Activated effector memory CD4-positive, alpha-beta T cell treated with Interleukin-2 at 50 U/mL for 16 hours (primary cell): Measurements from ENCODE around the gene GNB2.
"Not testable (repeated sequence)": the region's sequence is repeated elsewhere in the genome, so short reads cannot be mapped to it uniquely, and the experiment has no call there.

ENCODE experiments used
- DNase-seq: peaks from one replicate; pipeline ENCODE4 v3.0.0-alpha.2; 2020

The GNB2 gene

GRCh38 chr7:100673302-100673941 is at the start of gene GNB2:
Gene GNB2, plus strand, starts transcription at chr7:100673740. Its CDS starts 2,526 bp downstream, at chr7:100676266.
- peak; percentile 98 for DNase-seq

GRCh38 chr7:100623951-100624824 is 49.4 kb upstream of the GNB2 start:
- DNase-seq, result no peak

- no peak for DNase-seq
Measured at GRCh38 chr7:100626055-100626454, 47.5 kb upstream of the GNB2 start.

GRCh38 chr7:100626530-100627237 is 46.9 kb upstream of the GNB2 start:
- DNase-seq, result peak; percentile 89

- DNase-seq, result no peak
Measured at GRCh38 chr7:100627238-100627549, 46.3 kb upstream of the GNB2 start.

GRCh38 chr7:100629117-100629716 is 44.3 kb upstream of the GNB2 start:
- DNase-seq, result no peak

GRCh38 chr7:100630066-100630465 is 43.5 kb upstream of the GNB2 start:
- DNase-seq, result no peak

- peak; percentile 53 for DNase-seq
Measured at GRCh38 chr7:100632951-100633717, 40.4 kb upstream of the GNB2 start.

GRCh38 chr7:100639995-100640516 is 33.5 kb upstream of the GNB2 start:
- no peak for DNase-seq

GRCh38 chr7:100640517-100641440 is 32.8 kb upstream of the GNB2 start:
- no peak for DNase-seq

GRCh38 chr7:100641463-100641859 is 32.1 kb upstream of the GNB2 start, which contains the start of gene TFR2:
Gene TFR2, minus strand, starts transcription at chr7:100641552. Its CDS starts 43 bp downstream, at chr7:100641509.
- DNase-seq, result no peak

- no peak for DNase-seq
Measured at GRCh38 chr7:100641860-100642533, 31.5 kb upstream of the GNB2 start.

GRCh38 chr7:100642534-100642907 is 31.0 kb upstream of the GNB2 start:
- DNase-seq, result no peak

GRCh38 chr7:100649826-100650565 is 23.5 kb upstream of the GNB2 start:
- no peak for DNase-seq

- DNase-seq, result no peak
Measured at GRCh38 chr7:100654908-100655831, 18.4 kb upstream of the GNB2 start.

GRCh38 chr7:100655908-100656674 is 17.4 kb upstream of the GNB2 start, which contains the start of gene ACTL6B:
Gene ACTL6B, minus strand, starts transcription at chr7:100656448. Its CDS starts 94 bp downstream, at chr7:100656354.
- peak; percentile 9 for DNase-seq

GRCh38 chr7:100662194-100662776 is 11.3 kb upstream of the GNB2 start:
- not testable (repeated sequence) for DNase-seq
